ENCODE results near the gene ALG1.
"Not testable (repeated sequence)": the region's sequence is repeated elsewhere in the genome, so short reads cannot be mapped to it uniquely, and the experiment has no call there.

ALG1 gene

GRCh38 chr16:5103296-5104032 lies 31.8 kb downstream of the ALG1 start:
- DNase-seq: not testable (repeated sequence)

GRCh38 chr16:5105039-5105438 lies 33.4 kb downstream of the ALG1 start:
- not testable (repeated sequence) for DNase-seq

- DNase-seq: no peak
Observed at GRCh38 chr16:5108505-5109158, 37.0 kb downstream of the ALG1 start.

- DNase-seq: not testable (repeated sequence)
Observed at GRCh38 chr16:5110933-5111332, 39.3 kb downstream of the ALG1 start.

- DNase-seq: not testable (repeated sequence)
Observed at GRCh38 chr16:5116780-5117295, 45.2 kb downstream of the ALG1 start.

GRCh38 chr16:5117300-5118087 lies 45.9 kb downstream of the ALG1 start:
- DNase-seq: peak; percentile 2

GRCh38 chr16:5131467-5132004 lies 59.9 kb downstream of the ALG1 start:
- not testable (repeated sequence) for DNase-seq

GRCh38 chr16:5132915-5133600 lies 61.4 kb downstream of the ALG1 start:
- DNase-seq: not testable (repeated sequence)

GRCh38 chr16:5134739-5135452 lies 63.3 kb downstream of the ALG1 start:
- DNase-seq: not testable (repeated sequence)
